Measurements from ENCODE around the gene G6PD. TPM values are rescaled to one million over a fixed set of nuclear protein-coding genes. Genes with fewer than 3 reads are reported as not detected.

G6PD gene
- total RNA-seq, 2 donors from 2014 or later, result 51.9 to 55.4 TPM

Other genes with a start within 250 kb of the G6PD start
- 1,000 to 10,000 TPM; 5,571 to 6,731 TPM for gene FLNA, start 172.2 kb downstream of the G6PD start, total RNA-seq
- gene EMD, start 167.6 kb downstream of the G6PD start, total RNA-seq, result 10 to 100 TPM; 61.8 to 67.2 TPM
- 1,000 to 10,000 TPM; 2,294 to 2,387 TPM for gene RPL10, start 148.5 kb downstream of the G6PD start, total RNA-seq
- gene DNASE1L1, start 137.6 kb downstream of the G6PD start, total RNA-seq, result 10 to 100 TPM; 15.9 to 20.0 TPM
- 10 to 100 TPM; 25.3 to 28.1 TPM for gene TAFAZZIN, start 135.3 kb downstream of the G6PD start, total RNA-seq
- gene ATP6AP1, start 118.2 kb downstream of the G6PD start, total RNA-seq, result 10 to 100 TPM; 43.8 to 59.9 TPM
- 100 to 1,000 TPM; 106 to 108 TPM for gene GDI1, start 109.7 kb downstream of the G6PD start, total RNA-seq
- gene FAM50A, start 102.7 kb downstream of the G6PD start, total RNA-seq, result 10 to 100 TPM; 52.7 to 63.3 TPM
- 10 to 100 TPM; 23.7 to 31.1 TPM for gene PLXNA3, start 88.6 kb downstream of the G6PD start, total RNA-seq
- 10 to 100 TPM; 10.2 to 15.0 TPM for gene LAGE3, start 67.6 kb downstream of the G6PD start, total RNA-seq
- gene UBL4A, start 60.2 kb downstream of the G6PD start, total RNA-seq, result 10 to 100 TPM; 30.1 TPM
- gene SLC10A3, start 56.2 kb downstream of the G6PD start, total RNA-seq, result 10 to 100 TPM; 27.4 to 31.3 TPM
- gene FAM3A, start 30.6 kb downstream of the G6PD start, total RNA-seq, result 10 to 100 TPM; 26.1 to 28.6 TPM
- 10 to 100 TPM; 24.2 to 25.6 TPM for gene IKBKG, start 774 bp upstream of the G6PD start, total RNA-seq
- gene CTAG1A, start 38.3 kb upstream of the G6PD start, total RNA-seq, result not detected
- gene CTAG1B, start 72.4 kb upstream of the G6PD start, total RNA-seq, result not detected
- 1 to 10 TPM in 1 of 2 donors, not detected in 1; 1.2 TPM for gene CTAG2, start 106.7 kb upstream of the G6PD start, total RNA-seq
- 1 to 10 TPM; 5.8 to 6.6 TPM for gene GAB3, start 204.2 kb upstream of the G6PD start, total RNA-seq
- gene DKC1, start 216.0 kb upstream of the G6PD start, total RNA-seq, result 10 to 100 TPM; 21.6 to 26.5 TPM